Activated CD4-positive, alpha-beta T cell treated with anti-CD3 and anti-CD28 coated beads for 1 hour (primary cell): ENCODE data around the gene HOXA10.

Experiments
- DNase-seq: peaks from one replicate; pipeline ENCODE4 v3.0.0-alpha.2; 2020

The HOXA10 gene

DNA sequence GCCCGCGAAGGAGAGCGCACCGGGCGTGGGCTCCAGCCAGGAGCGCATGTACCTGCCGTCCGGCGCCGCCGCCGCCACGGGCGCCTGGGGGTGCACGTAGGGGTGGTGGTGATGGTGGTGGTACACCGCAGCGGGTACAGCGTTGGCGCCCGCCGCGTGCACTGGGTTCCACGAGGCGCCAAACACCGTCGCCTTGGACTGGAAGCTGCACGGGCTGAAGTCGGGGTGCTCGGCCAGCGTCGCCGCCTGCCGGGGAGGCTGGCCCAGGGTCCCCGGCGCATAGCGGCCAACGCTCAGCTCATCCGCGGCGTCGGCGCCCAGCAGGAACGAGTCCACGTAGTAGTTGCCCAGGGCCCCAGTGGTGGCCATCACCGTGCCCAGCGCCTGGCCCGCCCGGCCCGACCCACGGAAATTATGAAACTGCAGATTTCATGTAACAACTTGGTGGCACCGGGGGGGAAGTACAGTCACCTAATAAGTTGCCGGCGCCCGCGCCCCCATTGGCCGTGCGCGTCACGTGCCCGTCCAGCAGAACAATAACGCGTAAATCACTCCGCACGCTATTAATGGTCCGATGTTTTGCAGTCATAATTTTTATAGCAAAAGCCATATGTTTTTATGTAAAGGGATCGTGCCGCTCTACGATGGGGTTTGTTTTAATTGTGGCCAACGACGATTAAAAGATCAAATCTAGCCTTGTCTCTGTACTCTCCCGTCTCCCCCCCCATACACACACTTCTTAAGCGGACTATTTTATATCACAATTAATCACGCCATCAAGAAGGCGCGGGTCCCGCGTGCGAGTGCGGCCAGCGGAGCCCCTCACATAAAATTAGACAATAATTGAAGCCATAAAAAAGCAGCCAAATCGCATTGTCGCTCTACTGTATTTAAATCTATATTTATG lies 8.8 kb downstream of the HOXA10 start, which contains the start of gene HOXA9:
TSS of gene HOXA9 (minus strand) at position 449 of the 907 bp plus-strand sequence. CDS start at position 369, 80 bp downstream.
- no peak for DNase-seq

DNA sequence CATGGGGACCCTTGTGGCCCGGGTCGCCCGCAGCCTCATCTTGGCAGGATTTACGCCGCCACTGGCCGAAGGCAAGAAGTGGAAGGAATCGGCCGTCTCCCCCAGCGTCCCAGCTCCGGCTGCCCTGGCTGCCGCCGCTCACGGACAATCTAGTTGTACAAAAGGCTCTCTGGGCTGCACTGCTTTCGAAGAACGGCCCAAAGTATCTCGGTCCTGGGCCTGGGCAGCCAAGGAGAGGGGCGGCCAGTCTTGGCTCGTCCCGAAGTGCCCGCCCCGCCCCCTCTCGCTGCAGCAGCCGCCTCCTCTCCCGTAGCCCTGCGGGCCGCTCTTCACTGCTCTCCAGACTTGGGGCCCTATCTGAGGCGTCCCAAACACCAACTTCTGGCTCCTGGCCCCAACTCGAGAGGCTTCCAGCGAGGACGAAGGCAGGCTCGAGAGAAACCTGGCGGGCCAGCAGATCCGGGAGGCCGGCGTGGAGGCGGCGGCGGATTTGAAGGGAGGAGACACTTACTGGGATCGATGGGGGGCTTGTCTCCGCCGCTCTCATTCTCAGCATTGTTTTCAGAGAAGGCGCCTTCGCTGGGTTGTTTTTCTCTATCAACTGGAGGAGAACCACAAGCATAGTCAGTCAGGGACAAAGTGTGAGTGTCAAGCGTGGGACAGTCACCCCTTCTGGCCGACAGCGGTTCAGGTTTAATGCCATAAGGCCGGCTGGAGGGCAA lies 9.6 kb downstream of the HOXA10 start:
- no peak for DNase-seq

DNA sequence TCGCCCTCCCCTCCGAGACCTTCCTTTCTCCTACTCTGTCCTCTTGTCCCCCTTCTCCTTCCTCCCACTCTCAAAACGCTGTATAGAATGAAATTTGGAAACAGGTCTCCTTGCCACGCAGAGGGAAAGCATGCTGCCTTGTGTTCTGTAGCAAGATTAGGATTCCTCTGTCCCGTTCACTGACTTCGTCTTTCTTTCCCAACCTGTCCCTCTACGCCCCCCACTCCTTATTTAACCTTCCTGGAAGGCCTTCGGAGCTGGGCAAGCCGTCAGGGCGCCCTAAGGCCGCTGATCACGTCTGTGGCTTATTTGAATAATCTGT lies 10.1 kb downstream of the HOXA10 start:
- no peak for DNase-seq

DNA sequence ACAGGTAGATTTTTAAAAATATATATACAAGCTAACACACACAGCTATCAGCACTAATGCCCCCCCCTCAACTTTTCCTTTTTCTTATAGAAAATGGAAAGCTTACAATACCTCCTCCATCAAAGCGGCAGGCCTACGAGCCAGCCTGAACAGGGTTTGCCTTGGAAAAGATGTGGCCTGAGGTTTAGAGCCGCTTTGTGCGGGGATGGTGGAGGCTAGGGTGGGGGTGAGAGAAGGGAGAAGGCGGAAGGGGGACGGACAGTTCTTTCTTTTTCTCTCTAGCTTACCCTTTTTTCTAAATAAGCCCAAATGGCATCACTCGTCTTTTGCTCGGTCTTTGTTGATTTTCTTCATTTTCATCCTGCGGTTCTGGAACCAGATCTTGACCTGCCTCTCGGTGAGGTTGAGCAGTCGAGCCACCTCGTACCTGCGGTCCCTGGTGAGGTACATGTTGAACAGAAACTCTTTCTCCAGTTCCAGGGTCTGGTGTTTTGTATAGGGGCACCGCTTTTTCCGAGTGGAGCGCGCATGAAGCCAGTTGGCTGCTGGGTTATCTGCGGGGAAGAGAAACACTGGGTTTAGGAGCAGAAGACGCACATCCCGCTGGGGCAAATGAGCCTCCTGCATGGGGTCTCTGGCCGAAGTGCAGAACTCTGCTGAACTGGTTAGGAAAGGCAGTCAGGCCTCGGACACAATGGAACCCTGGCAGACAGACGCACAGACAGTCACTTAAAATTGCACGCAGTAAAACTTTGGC lies 10.7 kb downstream of the HOXA10 start:
- DNase-seq: no peak

DNA sequence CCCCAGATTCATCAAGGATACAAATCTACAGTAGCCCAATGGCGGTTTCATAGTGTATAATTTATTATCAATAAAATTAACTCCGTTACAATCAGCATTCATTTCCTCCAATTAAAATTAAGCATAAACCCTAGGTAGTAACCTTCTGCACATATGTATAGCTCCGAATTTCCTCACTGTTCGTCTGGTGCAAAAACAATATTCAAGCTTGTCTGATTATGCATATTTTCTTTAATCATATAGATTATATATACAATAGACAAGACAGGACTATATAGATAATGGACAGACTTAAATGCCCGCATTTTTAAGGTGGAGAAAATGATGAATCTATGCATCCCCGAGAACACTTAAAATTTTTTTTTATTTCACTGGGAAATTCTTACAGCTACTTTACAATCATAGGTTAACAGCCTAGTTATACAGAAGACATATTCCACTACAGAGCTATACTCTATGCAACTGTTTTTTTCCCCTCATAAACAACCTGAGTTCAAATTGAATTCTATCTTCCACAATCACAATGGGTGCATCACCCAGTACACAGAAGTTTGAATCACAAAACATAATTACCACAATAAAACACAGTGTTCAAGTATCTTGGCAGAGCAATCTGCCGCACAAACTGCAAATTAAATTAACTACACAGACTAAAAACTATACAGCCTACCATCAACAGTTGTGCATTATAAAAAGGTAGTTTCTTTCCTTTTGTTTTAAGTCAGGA lies 11.4 kb downstream of the HOXA10 start:
- DNase-seq: no peak

DNA sequence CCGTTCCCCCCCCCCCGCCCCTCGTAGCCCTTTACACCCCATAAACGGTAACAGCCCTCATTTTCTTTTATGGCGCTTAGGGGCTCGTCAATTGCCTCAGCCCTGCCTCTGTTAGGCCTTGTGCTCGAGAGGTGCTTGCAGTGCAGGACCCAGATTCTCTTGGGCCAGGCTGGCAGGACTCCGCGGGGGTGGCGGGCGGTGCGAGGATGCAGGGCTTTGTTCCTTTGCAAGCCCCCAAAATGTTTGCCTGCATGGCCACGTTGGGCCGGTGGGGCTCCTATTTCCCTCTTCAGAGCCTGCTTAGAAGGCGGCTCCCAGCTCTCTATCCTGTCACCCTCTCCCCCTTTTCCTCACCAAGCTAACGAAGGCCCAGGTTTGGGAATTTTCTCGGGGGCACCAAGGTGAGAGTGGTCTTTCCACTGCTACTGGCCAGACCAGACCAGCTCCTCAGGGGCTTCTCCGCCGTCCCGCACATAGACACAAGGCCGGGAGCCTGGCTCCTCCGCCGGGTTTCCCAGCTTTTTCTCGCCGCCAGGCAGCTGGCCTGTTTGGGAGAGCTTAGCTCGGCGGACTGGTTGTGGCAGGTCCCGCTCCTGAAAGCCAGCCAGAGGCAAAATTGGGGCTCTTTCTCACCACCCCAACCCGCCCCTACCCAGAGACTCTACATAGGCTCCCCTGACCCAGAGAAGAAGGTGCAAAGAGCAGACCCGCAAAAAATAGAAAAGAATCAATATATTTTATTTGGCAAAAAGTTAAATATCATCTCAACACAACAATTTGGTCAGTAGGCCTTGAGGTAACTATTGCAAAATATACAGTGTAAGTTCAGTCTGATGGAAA lies 12.2 kb downstream of the HOXA10 start:
- DNase-seq: no peak

DNA sequence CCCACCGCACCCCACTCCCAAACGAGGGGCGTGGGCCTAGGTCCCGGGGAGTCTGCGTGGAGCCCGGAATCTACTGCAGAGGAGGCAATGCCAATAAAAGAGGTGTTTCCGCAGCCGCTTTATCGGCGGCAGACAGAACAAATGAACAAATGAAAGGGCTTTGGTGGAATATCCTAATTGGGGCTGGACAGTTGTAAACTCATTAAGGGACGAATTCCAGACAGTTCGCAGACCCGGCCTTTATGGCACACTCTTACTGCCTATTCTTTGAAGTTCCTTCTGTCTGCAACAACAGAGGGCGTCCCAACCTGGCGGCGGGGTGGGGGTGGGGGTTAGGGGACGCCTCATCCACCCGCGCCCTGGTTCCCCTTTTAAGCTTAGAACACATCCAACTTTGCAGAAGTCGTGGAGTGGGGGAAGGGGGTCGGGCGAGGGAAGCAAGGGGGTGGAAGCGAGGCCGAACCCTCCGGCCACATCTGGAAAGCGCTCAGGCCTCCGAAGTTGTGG lies 12.9 kb downstream of the HOXA10 start:
- no peak for DNase-seq

DNA sequence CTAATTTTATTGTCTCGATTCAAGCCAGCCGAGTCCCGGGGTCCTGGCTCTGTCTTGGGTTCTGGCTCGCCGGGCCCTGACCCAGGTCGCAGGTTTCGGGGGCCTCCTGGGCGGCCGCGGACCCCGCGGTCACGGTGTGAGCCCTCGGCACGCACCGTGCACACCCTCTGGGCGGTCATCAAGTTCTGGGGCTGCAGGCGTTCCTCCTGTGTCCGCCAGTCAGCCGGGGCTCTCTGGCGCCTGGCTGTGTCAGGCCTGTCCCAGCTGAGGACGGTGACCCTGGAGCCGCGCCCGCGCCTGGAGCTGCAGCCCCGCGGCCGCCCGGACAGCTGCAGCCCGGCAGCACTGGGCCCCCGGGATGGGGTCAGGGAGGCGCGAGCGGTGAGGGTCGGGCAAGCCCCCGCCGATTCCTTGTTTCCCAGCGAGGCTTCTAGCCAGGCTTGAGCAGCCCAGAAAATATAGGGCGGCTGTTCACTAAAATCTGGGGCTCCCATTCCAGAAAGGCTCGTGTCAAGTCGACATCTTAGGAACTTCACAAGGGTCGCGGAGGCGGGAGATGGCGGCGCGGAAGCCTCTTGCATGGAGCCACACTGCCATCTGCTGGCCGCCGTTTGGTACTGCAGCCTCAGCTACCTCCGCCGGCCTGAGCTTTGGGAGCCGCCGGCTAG lies 13.4 kb downstream of the HOXA10 start:
- peak; percentile 82 for DNase-seq

DNA sequence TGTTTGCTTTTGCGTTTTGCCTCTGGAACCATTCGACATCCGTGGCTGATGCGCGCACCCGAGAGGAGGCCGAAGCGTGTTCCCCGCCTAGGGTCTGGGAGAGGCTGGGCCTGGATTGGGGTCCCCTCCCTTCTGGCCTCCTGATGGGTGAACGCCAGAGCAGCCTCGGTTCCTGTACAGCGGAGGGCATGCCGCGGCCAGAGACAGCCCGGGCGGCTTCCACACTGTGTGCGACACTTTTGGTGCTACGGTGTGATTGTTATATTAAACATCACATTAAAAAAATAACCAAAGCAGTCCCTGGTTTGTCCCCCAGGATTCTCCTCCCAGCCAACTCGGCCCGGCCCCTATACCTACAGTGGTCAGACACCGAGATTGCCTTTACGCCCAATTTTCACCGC lies 14.0 kb downstream of the HOXA10 start:
- no peak for DNase-seq

DNA sequence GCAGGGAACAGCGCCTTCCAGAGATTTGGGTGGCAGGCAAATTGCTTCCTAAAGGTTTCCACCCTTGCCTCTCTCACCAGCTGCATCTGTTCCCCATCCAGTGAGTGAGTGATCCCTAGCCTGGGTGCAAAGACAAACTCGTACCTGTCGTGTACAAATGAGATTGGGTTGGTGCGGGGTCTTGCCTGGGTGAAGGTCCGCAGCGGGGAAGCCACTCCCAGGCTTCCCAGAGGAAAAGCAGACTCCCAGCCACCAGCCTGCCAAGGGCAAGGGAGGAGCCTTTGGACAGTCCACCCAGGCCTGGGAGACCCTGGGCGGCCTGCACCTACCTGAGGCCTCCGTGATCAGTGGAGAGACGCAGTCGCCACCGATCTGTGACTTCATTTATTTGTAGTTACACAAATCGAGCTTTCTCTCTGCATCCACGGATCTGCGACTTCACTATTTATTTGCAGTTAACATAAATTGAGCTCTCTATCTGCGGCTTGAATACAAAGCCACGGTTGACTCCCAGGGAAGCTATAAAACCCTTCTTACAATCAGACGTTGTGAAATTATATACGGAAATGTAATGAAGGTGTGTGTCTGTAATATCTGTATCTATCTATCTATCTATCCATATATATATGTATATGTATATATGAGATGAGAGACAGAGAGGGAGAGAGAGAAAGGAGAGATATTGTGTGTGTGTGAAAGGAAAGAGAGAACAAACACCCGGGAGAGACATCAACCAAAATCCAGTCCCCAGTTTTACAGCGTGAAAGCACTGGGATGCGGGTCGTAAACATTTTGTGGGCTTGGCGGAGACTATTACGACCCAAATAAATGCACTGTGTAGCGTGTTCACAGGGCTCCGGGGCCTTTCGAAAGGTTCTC lies 14.6 kb downstream of the HOXA10 start:
- no peak for DNase-seq

DNA sequence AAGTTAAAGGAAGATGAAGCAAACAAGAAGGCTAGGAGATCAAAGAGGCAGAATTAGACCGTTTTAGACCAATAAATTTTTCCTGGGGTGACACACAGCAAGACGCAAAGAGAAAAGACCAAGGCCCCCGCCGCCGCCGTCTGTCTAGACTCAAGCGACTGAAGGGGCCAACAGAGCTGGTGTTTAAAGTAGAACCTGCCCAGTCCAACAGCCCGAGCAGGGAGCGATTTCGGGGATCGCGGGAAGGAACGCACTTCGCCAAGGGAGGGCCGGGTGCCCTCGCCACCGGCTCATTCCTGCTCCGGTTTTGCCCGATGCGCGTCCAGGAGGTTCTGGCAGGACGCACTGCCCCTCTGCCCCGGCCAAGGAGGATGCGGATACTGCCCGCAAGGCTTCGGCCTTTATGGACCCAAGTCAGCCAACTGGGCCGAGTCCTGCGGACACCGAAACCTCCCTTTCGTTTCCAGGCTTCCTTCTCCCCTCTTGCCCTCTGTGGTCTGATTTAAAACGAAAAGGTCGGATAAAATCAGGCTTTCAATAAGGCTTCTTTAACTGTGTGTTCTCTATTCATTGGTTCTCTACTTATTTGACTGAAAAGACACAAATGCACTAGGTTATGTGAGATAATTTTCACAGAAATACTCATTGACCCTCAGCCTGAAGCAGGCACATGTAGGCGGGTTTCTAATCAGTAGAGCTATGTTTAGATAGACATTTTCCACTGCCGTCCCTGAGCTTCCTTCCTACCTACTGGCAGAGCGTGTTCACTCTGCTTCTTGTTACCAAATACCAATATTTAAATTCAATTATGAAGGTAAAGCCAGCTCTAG lies 15.5 kb downstream of the HOXA10 start:
- DNase-seq: no peak

DNA sequence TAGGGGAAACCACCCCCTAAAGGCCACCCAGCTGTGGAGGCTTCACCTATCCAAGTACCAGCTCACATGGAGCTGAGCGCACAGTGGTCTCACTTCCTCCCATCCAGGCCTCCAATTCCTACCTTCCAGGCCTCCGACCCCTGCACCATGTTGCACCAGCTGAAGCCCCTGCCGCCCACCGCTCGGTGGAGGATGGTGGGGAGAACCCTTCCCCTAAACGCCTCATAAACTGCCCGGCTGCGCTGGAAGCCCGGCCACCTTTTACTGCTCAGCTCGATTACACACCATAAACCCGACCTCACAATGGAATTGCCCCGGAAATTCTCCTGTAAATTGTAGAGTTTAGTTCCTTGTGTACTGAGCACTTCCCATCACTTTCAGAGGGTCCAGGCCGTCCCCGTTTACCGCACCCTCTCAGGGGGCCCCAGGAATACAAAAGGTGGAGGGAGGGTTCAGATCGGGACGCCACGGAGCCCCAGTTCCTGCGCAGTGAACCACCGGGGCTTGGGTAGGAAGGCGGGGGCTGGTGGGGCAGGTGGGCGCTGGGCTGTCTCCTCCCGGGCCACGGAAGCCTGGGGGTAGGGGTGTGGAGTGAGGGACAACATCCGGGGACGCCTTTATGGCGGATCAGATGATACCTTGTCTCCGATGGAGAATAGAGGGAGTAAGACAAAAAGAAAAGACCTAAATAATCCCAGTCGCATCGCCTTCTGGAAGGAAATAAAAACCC lies 16.3 kb downstream of the HOXA10 start:
- no peak for DNase-seq

DNA sequence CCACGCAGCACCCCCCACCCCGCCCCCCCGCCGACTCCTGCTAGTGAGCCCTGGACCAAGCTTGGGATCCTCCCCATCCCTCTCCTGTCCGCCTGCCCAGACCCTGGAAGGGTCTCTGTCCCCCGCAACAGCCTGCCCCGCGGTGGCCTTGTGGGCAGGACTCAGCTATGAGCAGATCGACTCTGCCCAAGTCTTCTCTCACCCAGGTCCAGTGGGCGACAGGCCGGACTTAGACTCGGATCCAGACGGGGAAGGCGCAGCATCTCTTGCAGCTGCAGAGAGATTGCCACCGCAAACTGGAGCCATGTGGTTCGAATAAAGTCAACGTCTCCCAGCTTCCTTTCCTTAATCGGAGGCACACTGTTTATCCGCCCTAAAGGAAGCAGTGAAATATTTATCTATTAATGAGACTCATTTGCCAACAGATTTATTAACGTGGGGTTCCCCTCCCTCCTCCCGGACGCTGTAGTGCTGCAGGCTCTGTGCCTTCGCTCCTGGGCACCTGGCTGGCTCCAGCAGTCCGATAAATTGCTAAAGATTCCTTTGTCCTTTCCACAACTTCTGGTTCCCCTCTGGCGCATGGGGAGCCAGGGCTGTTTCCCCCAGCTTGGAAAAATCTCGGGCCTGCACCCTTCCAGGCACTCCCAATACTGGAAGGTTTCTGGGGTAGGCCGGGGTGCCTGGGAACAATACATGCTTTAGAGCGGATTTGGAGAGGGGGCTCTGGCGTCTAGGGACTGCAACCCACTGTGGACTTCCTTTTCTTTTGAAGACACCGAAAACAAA lies 17.0 kb downstream of the HOXA10 start:
- DNase-seq: no peak

DNA sequence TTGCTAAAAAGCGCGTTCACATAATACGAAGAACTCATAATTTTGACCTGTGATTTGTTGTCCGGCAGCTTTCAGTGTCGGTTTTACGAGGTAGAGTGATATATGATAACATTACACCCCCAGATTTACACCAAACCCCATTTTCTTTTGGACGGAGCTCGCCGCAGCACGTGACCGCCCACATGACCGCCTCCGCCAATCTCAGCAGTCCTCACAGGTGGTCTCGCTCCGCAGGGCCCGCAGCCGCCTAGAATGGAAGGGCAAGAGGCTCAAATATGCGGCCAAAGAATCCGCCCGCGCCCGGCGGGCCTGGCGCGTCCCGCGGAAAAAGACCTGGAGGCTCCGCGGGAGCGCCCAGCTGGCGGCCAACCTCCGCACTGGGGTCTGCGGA lies 17.6 kb downstream of the HOXA10 start, which contains the start of gene HOXA7:
TSS of gene HOXA7 (minus strand) at position 168 of the 391 bp plus-strand sequence. CDS start at position 38, 130 bp downstream.
- DNase-seq: no peak

DNA sequence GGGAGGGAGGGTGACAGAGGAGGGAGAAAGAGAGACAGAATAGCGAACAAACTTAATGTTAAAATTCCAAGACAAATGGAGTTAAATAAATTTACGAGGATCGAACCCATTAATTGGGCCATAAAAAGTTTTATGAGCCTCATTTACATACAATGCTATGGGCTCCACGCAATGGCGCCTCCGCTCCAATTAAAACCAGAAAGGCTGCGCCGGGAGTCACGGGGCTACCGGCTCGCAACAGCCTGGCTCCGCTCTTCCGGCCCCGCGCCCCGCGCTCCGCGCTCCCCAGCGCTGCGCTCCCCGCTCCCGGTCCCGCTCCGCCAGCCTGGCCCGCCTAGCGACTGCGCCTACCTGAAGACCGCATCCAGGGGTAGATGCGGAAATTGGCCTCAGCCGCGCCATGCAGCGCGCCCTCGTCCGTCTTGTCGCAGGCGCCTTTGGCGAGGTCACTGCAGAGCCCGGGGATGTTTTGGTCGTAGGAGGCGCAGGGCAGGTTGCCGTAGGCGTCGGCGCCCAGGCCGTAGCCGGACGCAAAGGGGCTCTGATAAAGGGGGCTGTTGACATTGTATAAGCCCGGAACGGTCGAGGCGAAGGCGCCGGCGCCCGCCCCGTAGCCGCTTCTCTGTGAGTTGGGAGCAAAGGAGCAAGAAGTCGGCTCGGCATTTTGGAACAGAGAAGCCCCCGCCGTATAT lies 18.2 kb downstream of the HOXA10 start:
- DNase-seq: no peak
